Measurements from ENCODE around the gene SDF4.
A peak's percentile ranks its signal among the peaks of the same experiment; 100 is the strongest.

The SDF4 gene

DNA sequence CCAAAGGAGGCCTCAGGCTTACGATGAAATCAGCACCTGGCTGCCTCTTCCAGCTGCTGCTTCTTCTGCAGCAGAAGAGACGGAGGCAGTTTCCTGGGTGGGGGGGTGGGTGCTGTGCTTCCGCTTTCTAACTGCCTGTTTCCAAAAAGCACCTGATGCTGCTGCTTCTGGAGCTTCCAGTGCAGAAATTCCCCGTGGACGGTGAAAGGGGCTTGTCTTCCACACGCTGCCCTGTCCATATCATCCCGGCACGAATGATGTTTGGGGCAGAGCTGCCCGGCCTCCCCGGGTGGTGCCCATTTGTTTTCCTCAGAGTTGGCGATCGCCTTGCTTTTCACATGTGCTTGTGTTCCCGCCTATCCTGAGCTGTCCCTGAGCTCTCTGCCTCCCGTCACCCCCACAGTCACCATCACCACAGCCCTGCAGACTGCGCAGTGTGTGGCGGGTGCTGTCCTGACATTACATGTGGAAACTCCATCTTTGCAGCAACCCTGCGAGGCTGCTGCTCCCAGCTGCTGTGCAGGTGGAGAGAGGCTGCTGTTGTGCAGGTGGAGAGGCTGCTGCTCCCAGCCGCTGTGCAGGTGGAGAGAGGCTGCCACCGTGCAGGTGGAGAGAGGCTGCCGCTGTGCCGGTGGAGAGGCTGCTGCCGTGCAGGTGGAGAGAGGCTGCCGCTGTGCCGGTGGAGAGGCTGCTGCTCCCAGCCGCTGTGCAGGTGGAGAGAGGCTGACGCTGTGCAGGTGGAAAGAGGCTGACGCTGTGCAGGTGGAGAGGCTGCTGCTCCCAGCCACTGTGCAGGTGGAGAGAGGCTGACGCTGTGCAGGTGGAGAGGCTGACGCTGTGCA lies 56.4 kb downstream of the SDF4 start:
- no peak for DNase-seq

DNA sequence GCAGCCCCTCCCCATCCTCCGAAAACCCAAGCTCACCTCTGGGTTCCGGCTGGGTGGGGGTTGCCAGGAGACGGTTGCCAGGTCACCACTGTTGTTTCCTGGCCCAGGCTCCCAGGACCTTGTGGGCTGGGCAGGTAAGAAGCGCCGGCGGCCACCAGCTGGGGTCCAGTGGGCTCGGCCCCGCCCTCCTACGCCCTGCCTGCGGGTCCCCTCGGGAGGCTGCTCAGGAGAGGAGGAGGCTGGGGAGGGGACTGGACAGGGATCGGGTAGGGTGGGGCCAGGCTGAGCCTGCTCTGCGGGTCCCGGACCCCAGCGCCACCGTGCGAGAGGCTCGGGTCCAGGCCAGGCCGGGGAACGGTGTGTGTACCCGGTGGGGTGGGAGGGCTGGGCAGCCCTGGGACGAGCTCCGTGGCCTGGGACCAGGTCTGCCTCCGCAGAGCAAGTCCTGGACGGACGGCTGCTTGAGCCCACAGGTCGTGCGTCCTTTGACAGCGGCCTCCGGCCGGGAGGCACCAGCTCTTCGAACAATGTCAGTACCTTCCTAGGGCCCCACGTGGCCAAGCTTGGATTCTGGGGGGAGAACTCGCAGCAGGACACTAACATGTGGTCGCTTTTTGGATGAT lies 57.9 kb downstream of the SDF4 start, which contains the start of gene TTLL10:
Gene TTLL10 (plus strand): TSS at position 88 of the 623 bp plus-strand sequence. CDS start 5,336 bp downstream, outside the sequence.
- DNase-seq = peak; percentile 17

DNA sequence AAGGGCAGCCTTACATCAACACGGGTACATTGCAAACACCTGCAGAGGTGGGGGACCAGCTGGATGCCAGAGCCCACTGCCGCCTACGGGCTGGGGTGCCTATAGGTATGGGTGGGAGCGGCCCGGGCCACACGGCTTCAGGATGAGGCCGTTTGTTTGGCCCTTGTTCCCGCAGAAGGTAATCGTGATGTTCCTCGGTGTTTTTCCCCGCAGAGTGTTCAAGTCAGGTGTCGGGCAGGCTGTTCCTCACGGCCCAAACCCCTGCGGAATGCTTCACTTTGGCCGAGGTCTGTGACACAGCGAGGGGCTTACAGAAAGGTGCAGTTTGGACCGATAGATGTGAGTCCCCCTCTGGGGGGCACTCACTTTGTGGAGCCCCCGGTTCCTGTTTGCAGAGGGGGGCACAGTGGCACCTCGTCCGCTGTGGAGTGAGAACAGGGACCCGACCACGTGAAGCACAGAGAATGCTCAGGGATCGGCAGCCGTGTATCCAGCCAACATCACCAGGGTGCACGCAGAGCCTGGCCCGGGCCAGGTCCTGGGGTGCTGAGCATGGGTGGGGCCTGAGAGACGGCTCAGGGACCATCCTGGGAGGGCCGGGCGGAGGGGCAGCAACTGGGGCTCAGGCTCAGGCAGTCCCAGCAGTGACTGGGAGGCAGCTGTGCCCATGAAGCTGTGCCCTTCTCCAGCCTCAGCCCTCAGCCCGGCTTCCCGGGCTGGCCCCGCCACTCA lies 58.6 kb downstream of the SDF4 start:
- no peak for DNase-seq

DNA sequence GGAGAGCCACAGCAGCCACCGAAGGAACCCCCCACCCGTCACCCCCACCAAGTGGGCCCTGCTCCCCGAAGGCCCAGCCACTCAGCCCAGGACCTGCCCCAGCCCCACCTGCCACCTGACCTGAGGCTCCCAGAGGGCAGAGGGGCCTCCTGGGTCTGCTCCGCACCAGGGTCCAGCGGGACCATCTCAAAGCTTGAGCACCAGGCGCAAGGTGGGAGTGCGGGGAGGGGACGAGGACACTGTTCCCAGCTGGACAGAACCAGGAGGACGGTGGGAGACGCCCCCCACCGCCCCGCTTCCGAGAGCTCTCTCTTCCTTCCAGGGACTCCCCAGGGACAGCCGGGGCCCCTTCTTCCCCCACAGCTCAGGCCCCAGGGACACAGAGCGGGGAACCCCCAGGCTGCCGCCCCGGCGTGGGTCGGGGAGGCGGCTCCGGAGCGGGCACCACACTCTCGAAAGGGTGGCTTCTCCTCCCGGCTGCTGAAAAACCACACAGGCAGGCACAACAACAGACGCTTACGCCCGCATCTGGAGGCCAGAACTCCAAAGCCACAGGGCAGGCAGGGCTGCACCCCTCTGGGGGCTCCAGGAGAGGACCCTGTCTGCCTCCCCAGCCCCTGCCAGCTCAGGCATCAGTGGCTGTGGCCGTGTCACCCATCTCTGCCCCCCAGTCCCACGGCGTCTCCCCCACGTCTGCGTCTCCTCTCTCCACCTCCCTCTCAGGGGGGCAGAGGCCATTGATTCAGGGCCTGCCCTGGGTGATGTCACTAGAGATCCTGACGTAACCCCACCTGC lies 60.1 kb downstream of the SDF4 start:
- DNase-seq = no peak

DNA sequence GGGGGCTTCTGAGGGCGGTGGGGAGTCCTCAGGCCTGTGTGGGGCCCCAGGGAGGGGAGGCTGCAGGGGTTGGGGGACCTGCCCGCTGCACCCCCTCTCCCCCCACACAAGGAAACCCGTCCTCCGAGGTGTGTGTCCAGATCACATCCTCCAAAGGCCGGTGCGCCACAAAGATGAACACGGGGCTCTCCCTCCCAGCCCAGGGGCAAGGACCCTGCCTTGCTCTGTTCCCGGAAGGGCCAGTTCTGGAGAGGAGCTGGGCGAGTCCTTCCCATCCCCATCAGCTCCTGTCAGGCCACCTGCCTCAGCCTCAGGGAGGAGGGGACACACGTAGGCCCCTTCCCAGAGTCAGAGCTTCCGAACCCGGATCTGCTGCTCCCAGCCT lies 60.6 kb downstream of the SDF4 start:
- DNase-seq = no peak

DNA sequence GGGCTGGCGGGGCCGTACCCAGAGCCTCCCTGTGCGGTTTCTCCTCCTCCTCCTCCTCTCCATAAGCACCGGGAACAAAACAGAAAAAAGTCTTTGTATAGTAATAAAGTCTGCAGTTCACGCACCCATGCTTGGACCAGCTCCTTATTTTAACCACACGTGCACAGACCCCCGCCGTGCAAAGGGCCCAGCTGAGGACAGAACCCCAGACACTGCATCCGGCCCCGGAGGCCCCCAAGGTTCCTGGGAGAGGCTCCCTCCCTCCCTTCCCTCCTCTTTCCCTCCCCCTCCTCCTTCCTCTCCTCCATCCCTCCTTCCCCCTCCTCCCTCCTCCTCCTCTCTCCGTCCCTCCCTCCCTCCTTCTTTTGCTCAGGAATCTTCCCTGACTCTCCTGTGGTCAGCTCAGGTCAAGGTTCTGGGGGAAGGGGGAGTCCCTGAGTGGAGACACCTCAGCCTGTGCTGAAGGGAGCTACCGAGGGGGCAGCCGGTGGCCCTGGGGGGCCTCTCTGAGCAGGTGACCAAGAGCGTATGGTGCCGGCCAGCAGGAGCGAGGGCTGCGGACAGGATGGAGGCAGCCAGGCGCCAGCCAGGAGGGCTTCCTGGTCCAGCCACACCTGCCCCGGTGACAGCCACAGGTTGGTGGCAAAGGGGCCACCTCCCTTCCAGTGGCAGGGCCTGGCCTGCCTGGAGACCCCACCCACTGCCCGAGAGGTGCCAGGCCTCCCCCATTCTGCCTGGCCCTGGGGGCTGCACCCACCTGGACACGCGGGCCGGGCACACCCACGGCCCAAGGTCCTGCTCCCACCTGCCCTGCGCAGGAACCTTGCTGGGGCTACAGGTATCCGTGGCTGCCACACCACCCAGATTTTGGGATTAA lies 61.3 kb downstream of the SDF4 start:
- DNase-seq = no peak

DNA sequence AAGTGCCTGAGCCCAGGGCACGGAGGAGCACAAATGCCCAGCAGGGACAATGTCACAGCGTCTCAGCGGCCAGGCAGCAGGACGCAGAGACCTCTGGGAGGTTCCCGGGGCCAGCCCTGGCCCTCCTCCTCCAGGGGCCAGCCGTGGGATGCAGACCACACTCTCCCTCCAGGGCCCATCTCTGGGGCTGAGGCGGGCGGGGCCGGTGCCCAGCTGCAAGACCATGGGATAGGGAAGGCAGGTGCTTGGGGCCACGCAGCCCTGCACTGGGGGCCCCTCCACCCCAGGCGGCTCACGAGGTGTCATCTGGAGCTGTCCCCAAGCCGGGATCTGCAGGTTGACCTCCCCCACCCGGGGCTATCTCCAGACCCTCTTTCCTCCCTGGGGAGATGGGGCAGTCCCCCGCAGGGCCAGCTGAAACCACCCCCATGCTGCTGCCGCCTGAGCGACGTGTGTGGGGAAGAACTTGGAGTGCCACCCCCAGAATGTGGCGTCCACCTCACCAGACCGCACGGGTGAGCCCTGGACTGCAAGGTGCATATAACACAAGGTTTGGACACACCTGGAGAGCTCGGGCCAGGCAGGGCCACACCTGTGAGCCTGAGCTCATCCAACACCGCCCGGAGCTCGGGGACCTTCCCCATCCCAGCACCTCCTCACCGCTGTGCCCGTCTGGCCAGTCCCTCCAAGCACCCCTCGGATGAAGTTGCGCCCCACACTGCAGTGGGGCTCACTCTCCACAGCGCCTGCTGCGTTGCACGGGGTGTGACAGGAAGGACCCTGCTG lies 62.2 kb downstream of the SDF4 start:
- DNase-seq = no peak

DNA sequence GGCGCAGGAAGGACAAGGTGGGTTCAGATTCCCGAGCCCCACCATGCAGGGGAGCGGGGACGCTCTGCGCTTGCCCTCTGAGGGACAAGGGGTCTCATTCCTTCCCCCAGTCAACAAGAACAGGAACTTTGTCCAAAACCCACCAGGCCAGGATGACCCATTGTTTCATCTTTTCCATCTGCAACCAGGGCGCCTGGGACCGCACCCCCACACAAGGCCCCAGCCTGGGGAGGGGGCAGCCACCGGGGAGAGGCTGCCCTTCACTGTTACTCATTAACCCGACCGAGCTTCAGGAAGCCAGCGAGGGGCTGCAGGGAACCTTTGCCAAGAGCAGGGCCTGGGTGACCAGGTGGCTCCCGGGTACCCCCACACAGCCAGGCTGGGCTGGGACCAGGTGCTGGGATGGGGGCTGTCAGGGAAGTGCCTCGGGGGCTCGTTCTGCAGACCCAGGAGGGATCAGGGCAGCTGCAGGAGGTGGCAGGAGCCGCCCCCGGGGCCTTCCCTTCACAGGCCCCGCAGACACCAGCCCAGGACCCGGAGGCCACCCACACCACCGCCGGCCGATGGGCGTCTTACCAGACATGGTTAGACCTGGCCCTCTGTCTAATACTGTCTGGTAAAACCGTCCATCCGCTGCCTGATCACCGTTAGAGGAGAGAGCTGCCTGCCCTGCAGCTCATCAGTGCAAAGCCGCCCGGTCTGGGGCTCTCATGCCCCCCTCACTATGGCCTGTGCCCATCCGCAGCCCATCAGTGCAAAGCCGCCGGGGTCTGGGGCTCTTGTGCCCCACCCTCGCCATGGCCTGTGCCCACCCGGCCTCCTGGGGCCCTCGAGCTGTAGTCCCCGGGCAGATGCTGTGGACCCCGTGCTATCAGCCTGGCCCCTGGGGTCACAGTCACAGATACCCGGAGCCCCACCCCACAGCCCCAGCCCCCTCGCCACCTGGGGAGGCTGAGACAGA lies 63.1 kb downstream of the SDF4 start:
- DNase-seq = no peak

DNA sequence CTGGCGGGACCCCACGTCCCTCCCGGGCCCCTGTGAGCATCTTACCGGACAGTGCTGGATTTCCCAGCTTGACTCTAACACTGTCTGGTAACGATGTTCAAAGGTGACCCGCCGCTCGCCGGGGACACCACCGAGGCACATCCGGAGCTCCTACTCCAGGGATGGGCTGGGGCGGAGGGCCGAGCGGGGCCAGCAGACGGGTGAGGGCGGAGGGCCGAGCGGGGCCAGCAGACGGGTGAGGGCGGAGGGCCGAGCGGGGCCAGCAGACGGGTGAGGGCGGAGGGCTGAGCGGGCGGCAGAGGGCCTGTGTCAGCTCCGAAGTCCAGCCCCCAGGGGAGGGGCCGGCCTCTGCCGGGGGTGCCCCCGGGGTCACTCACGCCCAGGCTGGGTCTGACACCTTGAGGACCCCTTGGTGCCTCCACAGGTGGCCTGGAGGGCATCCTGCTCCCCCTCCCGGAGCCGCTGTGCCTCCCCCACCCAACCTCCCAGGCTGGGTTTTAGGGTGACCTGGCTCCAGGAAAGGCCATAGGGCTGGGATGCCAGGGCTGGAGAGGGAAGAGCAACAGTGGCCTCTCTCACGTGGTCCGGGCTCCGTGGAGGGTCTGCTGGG lies 63.9 kb downstream of the SDF4 start:
- no peak for DNase-seq

DNA sequence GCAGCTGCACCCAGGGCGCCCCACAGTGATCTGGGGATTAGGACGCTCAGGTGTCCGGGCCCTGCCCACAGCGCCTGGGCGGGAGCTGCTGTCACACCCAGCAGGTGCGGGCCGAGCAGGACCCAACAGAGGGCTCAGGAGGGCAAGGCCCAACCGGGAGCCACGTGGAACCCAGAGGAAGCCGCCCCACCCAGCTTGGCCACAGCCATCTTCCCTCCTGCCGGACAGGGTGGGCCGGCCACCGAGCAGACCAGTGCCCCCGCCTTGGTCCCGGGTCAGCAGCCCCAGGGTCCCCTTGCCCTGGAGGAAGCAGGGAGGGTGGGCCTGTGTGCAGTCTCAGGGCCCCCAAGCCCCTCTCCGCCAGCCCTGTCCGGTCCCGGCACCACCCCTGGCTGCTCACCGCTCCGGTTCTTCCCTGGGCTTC lies 64.4 kb downstream of the SDF4 start:
- no peak for DNase-seq

Data from NCI-H526 treated with DMSO at 0.1 percent for 48 hours (cell line).